HG02973 (cell line): Measurements from ENCODE around the gene AATK.

Source experiments
- ATAC-seq: cut with Tn5 transposase; IDR thresholded peaks from one replicate; pipeline ENCODE4 v1.9.1; 2021; ENCODE audit warnings: moderate library complexity; ENCODE audit not compliant: unreplicated experiment

Gene AATK

DNA sequence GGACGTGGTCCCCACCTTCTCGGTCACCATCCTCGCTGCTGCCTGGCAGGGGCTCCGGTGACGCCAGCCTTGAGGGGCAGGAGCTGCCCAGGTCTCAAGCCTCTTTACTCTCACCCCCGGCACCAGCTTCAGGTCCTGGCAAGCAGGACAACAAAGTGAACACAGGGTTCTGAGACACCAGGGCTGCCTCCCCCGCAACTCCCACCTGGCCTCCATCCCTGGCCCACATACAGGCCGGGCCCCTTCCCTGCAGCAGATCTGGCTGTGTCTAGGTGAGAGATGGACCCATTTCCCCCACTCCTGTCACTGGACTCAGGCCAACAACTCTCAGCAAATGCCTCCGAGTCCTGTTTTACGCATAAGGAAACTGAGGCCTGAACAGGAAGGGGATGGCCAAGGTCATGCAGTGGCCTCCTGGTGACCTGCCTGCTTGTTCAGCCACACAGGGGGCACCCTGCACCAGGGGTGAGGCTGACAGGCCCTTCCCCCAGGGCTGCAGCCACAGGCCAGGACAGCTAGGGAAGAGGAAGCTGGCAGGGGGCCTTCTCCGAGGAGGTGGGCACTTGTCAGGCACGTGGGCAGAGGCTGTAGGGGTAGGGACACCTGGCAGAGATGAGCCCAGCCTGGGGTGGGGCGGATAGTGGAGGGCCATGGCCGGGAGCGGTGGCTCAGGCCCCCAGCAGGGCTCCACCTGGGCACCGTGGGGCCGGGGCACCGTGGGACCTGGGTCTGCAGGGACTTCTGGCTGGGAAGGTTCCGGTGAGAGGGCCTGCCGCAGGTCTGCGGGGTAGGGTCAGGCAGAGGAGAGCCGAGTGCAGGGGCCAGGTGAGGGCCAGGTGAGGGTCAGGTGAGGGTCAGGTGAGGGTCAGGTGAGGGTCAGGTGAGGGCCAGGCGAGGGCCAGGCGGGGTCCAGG is 47.5 kb downstream of the AATK start:
- no peak for ATAC-seq

GRCh38 chr17:81117672-81118198 is 48.3 kb downstream of the AATK start:
- no peak for ATAC-seq

GRCh38 chr17:81116704-81117103 is 49.3 kb downstream of the AATK start:
- ATAC-seq, result no peak

GRCh38 chr17:81115749-81116464 is 50.1 kb downstream of the AATK start:
- no peak for ATAC-seq

DNA sequence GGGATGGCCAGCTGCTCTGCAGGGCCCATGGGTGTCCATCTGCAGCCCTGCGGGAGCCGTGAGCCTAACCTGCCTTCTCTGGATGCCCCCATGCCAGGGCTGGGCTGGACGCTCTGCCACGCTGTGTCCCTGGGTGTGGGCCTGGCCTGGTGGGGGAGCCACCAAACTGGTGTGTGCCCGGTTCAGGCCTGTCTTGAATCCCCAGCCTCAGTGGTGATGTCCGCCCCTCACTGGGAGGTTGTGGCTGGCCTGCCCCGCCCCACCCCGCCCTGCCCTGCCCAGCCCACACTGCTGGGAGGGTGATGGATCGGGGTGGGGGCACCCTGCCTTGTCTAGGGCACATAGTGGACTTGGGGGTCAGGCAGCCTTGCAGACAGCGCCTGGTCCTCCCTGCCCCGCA is 50.8 kb downstream of the AATK start:
- ATAC-seq, result no peak

DNA sequence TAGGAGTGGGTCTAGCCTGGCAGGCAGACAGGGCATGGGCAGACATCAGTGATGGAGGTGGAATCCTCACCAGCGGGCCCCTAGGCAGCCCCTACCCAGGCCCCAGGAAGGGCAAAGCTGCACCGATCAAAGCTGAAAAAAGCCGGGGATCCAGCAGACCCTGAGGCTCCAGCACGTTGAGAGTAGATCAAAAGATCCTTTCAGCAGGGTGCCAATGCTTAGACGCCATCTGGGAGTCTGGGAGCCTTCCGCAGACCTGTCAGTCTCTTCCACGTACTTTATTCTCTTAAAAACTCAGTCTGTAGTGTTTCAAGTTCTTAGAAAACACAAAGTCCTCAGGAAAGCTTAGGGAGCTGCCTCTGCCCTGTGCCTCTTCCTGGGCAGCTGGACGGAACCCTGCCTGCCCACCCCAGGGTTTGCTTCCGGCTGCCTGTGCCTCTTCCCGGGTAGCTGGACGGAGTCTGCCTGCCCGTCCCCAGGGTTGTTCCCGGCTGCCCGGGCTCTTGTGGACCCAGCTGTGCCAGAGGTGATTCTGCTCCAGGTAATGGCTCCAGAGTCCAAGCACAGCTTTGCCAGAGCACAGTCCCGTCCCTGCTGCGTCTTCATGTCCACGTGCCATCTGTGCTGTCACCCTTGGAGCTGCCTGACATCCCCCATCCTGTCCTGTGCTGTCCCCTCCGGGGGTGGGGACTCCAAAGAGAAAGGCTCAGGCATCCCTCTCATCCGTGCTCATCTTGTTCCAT is 51.5 kb downstream of the AATK start:
- no peak for ATAC-seq

DNA sequence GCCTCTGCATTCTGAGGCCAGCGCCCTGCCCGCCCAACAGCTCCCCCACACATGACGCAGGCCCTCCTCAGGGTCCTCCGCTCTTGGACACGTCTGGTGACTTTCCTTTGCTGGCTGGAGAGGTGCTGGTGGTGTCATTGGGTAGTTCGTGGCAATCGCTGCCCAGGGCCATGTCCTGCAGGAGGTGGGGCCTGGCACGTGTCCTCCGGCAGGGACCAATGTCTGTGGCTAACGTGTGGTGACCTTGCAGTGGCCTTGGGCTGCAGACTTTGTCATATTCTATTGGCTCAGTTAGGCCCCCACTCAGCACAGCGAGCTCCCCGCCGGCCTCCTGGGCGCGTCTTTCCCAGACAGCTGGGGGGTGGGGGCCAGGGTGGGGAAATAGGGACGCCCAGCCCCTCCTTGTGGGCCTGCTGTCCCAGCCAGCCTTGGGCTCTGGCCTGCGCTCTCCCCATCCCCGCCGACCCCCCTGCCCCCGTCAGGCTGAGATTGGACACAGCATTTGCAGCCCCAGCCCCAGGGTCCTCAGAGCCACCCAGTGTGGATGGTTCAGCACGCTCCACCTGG is 52.8 kb downstream of the AATK start:
- ATAC-seq, result no peak

- no peak for ATAC-seq
Measured at GRCh38 chr17:81112450-81112849, 53.6 kb downstream of the AATK start.

DNA sequence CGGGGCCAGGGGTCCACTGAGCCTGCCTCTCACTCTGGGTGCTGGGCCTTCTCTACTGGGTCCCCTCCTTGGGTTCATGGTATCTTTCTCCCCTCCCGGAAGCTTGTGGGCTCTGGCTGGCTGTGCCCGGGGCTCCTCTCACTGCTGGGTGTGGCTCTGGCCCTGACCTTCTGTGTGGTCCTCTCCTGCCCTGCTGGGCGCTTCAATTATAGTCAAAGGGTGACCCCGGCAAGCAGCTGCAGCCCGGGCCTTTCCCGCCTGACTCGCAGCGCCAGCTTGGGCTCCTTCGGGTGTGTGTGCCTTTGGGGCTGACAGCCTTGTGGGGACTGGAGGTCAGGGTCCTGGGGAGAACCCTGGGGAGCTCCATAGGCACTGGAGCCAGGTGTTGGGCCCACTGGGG is 55.0 kb downstream of the AATK start:
- no peak for ATAC-seq

DNA sequence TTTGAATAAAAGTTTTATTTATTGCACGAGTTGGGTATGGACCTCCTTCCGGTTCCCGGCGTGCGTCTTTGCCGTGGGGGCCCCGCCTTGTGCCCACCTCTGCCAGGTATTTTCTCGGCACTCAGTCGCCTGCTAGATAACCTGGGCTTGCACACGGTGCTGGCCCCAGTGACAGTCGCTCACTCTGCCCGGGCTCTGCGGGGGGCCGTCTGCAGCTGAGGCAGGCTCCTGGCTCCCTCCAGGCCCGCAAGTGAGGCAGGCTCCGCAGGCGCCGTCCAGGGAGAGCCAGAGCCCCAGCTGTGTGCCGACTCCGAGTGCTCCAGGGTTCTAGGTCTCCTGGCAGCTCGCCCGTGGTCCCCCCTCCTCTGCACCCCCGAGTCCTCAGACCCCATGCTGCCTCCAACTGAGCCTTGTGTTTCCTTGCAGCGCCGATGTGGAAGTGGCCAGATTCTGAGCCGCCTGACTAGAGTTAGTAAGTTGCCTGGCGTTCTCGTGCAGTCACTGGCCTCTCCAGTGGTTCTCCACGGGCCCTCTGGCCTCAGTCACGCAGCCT is 55.5 kb downstream of the AATK start:
- no peak for ATAC-seq

GRCh38 chr17:81109957-81110356 is 56.1 kb downstream of the AATK start:
- no peak for ATAC-seq

- ATAC-seq, result no peak
Measured at GRCh38 chr17:81108220-81108619, 57.8 kb downstream of the AATK start.

DNA sequence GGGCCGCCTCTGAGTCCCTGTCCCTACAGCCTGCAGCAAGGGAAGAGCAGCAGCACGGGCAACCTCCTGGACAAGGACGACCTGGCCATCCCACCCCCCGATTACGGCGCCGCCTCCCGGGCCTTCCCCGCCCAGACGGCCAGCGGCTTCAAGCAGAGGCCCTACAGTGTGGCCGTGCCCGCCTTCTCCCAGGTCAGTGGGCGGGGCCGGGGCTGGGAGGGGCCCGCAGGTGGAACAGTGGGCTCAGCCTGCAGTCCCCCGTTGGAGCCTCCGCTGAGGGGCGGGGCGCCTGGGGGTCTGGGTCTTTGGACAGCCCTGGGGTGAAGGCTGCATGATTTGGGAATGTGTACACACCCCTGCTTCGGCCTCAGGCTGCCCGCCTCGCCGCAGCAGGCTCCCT is 59.3 kb downstream of the AATK start:
- no peak for ATAC-seq

- ATAC-seq, result no peak
Measured at GRCh38 chr17:81103379-81103778, 62.6 kb downstream of the AATK start.

GRCh38 chr17:81102869-81103268 is 63.2 kb downstream of the AATK start:
- ATAC-seq, result no peak

- no peak for ATAC-seq
Measured at GRCh38 chr17:81102352-81102751, 63.7 kb downstream of the AATK start.

- peak; percentile 82 for ATAC-seq
Measured at GRCh38 chr17:81101614-81102306, 64.3 kb downstream of the AATK start.

- ATAC-seq, result no peak
Measured at GRCh38 chr17:81100668-81101067, 65.4 kb downstream of the AATK start.

GRCh38 chr17:81099888-81100287 is 66.1 kb downstream of the AATK start:
- no peak for ATAC-seq

DNA sequence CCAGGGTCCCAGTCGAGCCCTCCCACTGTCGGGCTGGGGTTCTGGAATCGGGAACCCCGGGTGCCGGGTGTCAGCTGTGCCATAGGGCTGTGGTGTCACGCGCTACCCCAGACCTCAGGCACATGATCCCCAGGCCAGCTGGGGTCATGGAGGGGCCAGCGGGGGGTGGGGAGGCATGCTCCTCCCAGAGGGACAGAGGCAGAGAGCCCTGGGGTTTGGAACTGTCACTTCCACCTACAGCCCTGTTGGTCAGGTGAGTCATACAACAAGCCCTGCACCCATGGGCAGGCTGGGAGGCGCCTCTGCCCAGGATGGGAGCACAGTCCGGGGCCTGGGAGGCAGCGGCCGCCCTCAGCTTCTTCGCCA is 68.1 kb downstream of the AATK start:
- no peak for ATAC-seq
